Tibial nerve (tissue), 4 donors: ENCODE results near the gene MATR3. TPM values are rescaled to one million over a fixed set of nuclear protein-coding genes. Genes with fewer than 3 reads are reported as not detected.
A peak's percentile ranks its signal among the peaks of the same experiment; 100 is the strongest.

Source experiments
- DNase-seq, 2 donors: peaks; one replicate each; pipeline ENCODE4 v3.0.0-alpha.2; 2019; ENCODE audit warnings: low spot score in 2 of 2
- H3K27ac ChIP-seq, 4 donors: fragments of 200-600 bp; sonication (generic) in 3 of 4; one replicate each; pipeline ENCODE4 v1.5.1; 2017 to 2019; ENCODE audit warnings: mild to moderate bottlenecking in 1 of 4
- H3K27me3 ChIP-seq, 2 donors: fragments of 200-600 bp; sonication (generic) in 1 of 2; one replicate each; pipeline versions ENCODE4 v1.5.1 to v1.6.0; 2017 to 2019
- H3K36me3 ChIP-seq, 3 donors: fragments of 200-600 bp; sonication (generic); one replicate each; pipeline ENCODE4 v1.5.1; 2018 to 2019
- H3K4me1 ChIP-seq, 4 donors: fragments of 200-600 bp; sonication (generic) in 3 of 4; one replicate each; pipeline ENCODE4 v1.5.1; 2017 to 2019
- H3K4me3 ChIP-seq, 4 donors: fragments of 200-600 bp; sonication (generic) in 3 of 4; one replicate each; pipeline ENCODE4 v1.5.1; 2017 to 2019; ENCODE audit warnings: mild to moderate bottlenecking in 1 of 4, moderate library complexity in 1 of 4
- H3K9me3 ChIP-seq, 4 donors: fragments of 200-600 bp; sonication (generic) in 3 of 4; one replicate each; pipeline ENCODE4 v1.5.1; 2017 to 2019
- EP300 ChIP-seq, 2 donors: sonication (generic); formaldehyde crosslinking; IDR thresholded peaks; one replicate each; pipeline ENCODE4 v1.6.1; 2017; ENCODE audit warnings: antibody characterized with exemption in 2 of 2, mild to moderate bottlenecking in 1 of 2
- POLR2A ChIP-seq, 2 donors: fragments of 450-650 bp; IDR thresholded peaks; one replicate each; pipeline ENCODE4 v1.6.1; 2017; ENCODE audit warnings: antibody characterized with exemption in 2 of 2, mild to moderate bottlenecking in 2 of 2, moderate library complexity in 2 of 2
- WGBS, 2 donors: methylation state at CpG; one replicate each; pipeline ENCODE4 v1.1.5; 2018; 5-methylcytosine and 5-hydroxymethylcytosine counted together
- total RNA-seq, 4 donors: library from RNA; depleted of rRNA; stranded (reverse); fragments of >200 nt; gene quantifications; one replicate each; pipeline ENCODE4 v1.1.0, GENCODE V29; 2016
- TF ChIP-seq, protein P1 (sequence below), 5 experiments: fragments of 200-600 bp in 3 of 5; fragments of 450-650 bp in 2 of 5; sonication (generic) in 3 of 5; IDR thresholded peaks; one replicate each; pipeline ENCODE4 v1.5.1; 2016 to 2019; ENCODE audit warnings: antibody characterized with exemption in 5 of 5, mild to moderate bottlenecking in 3 of 5, moderate library complexity in 2 of 5

Gene MATR3
- total RNA-seq, 4 donors from 2014 or later = 147 to 231 (median 196) TPM

DNA sequence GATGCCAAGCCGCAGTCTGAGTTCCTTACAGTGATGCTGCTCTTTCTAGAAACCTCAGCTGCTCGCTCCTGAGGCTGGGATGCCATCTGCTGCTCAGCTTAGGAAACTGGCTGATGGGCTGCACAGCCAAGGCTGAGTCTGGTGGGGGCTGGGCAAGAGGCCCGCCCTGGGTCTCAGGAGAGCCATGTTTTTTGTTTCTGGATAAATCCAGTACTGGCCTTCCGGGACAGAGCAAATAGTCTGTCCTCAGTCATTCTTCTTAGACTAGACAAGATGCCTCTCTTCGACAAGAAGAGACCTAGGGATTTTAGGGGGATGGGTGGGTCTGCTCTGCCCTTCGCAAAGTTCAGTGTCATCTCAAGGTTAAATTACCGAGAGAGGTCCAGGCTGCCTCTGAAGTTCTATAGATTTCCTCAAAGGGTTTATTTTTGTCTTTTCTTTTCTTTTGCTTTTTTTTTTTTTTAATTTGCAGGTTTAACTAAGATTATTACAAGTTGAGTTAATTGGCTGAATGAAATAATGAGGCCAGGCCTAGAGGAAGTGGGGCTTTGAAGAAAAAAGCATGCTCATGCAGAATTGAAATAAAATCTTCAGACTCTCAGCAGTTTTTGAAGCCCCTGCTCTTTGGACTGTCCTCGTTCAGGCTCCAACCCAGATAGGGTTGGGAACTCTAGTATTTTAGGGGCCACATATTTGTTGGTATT is 30.6 kb upstream of the MATR3 start:
- H3K27me3 ChIP-seq = no peaks in the 10 kb centered on the region
- H3K4me3 ChIP-seq = no peak overlapping the region
- peaks cover 0 to 13% (median 4%) of the 10 kb centered on the region in 4 donors for H3K4me1 ChIP-seq
- no peaks in the 10 kb centered on the region for H3K36me3 ChIP-seq
- TF ChIP-seq, protein P1, sequence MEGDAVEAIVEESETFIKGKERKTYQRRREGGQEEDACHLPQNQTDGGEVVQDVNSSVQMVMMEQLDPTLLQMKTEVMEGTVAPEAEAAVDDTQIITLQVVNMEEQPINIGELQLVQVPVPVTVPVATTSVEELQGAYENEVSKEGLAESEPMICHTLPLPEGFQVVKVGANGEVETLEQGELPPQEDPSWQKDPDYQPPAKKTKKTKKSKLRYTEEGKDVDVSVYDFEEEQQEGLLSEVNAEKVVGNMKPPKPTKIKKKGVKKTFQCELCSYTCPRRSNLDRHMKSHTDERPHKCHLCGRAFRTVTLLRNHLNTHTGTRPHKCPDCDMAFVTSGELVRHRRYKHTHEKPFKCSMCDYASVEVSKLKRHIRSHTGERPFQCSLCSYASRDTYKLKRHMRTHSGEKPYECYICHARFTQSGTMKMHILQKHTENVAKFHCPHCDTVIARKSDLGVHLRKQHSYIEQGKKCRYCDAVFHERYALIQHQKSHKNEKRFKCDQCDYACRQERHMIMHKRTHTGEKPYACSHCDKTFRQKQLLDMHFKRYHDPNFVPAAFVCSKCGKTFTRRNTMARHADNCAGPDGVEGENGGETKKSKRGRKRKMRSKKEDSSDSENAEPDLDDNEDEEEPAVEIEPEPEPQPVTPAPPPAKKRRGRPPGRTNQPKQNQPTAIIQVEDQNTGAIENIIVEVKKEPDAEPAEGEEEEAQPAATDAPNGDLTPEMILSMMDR (IDR thresholded peaks at IDR 0.05) = peak; percentile 71 to 96 (median 91)
- TF ChIP-seq POLR2A (IDR thresholded peaks at IDR 0.05) (no peak), EP300 (IDR thresholded peaks at IDR 0.05) (peak; percentile 9 to 67)
- H3K9me3 ChIP-seq = no peaks in the 10 kb centered on the region
- H3K27ac ChIP-seq = peak overlapping the region in 3 of 4 donors; percentile 23 to 83 (median 73)
- DNase-seq = peak; percentile 74 to 82
- 27 to 30% methylated on average over 8 of the region's 8 CpGs for WGBS, 2 donors

DNA sequence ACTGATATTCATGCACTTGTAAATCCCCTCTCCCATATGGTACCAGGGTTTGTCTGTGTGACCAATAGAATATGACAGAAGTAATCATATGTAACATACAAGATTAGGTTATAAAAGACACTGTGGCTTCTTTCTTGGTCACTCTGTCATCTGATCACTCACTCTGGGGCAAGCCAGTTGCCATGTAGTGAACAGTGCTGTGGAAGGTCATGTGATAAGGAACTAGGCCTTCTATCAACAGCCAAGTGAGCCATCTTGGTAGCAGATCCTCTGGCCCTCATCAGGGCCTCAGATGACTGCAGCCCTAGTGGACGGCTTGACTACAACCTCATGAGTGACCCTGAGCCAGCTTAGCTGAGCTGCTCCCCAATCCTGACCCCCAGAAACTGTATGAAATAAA is 30.0 kb upstream of the MATR3 start:
- no peaks in the 10 kb centered on the region for H3K9me3 ChIP-seq
- DNase-seq = no peak
- H3K27me3 ChIP-seq = no peaks in the 10 kb centered on the region
- peaks cover 0 to 19% (median 6%) of the 10 kb centered on the region in 4 donors for H3K4me1 ChIP-seq
- TF ChIP-seq EP300 (IDR thresholded peaks at IDR 0.05) (no peak), POLR2A (IDR thresholded peaks at IDR 0.05) (no peak)
- TF ChIP-seq, protein P1 (IDR thresholded peaks at IDR 0.05) = no peak
- WGBS, 2 donors = 47 to 76% methylated on average over 1 of the region's 1 CpG
- no peak overlapping the region for H3K27ac ChIP-seq
- H3K4me3 ChIP-seq = no peak overlapping the region
- H3K36me3 ChIP-seq = no peaks in the 10 kb centered on the region

DNA sequence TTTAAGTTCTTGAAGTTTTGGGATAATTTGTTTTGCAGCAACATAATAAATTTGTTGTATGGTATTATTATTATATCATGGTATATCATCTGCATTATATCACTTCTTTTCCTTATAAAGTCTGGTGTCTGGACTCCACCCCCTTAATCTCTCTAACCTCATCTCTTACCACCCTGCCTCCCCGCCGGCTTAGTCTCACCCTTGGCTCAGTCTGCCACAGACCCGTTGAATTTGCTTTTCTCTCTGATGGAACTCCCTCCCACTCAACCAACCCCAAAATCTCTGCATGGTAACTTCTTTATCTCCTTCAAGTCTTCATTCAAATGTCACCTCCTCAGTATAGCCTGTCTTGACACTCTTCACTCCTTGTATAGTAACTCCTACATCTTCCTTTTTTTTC is 29.6 kb upstream of the MATR3 start:
- 94 to 95% methylated on average over 3 of the region's 3 CpGs for WGBS, 2 donors
- H3K4me3 ChIP-seq = no peak overlapping the region
- H3K27ac ChIP-seq = no peak overlapping the region
- H3K9me3 ChIP-seq = no peaks in the 10 kb centered on the region
- H3K36me3 ChIP-seq = no peaks in the 10 kb centered on the region
- H3K4me1 ChIP-seq = peaks cover 0 to 23% (median 7%) of the 10 kb centered on the region in 4 donors
- DNase-seq = no peak
- H3K27me3 ChIP-seq = no peaks in the 10 kb centered on the region
- no peak for TF ChIP-seq POLR2A (IDR thresholded peaks at IDR 0.05)
- TF ChIP-seq, protein P1 (IDR thresholded peaks at IDR 0.05) = no peak
- TF ChIP-seq EP300 (IDR thresholded peaks at IDR 0.05) = no peak

DNA sequence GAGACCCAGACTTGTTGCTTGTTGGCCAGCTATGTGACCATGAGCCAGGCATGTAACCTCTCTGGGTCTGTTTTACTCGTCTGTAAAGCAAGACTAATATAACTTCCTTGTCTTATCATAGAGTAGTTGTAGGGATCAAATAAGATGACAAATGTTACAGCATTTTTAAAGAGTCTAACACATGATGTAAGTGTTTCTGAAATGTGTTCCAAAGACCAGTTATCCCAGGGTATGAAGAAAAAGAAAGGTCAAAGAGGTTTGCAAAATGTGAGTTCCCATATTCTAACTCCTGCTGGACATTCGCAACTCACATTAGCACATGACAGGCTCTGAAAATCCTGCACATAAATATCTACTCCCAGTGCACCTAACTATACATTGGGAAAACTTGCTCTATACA is 28.5 kb upstream of the MATR3 start:
- no peak for TF ChIP-seq POLR2A (IDR thresholded peaks at IDR 0.05)
- TF ChIP-seq EP300 (IDR thresholded peaks at IDR 0.05) = no peak
- DNase-seq = no peak
- no peaks in the 10 kb centered on the region for H3K27me3 ChIP-seq
- 70 to 74% methylated on average over 2 of the region's 2 CpGs for WGBS, 2 donors
- H3K4me3 ChIP-seq = no peak overlapping the region
- H3K4me1 ChIP-seq = peaks cover 0 to 23% (median 7%) of the 10 kb centered on the region in 4 donors
- no peaks in the 10 kb centered on the region for H3K9me3 ChIP-seq
- H3K36me3 ChIP-seq = no peaks in the 10 kb centered on the region
- H3K27ac ChIP-seq = no peak overlapping the region

DNA sequence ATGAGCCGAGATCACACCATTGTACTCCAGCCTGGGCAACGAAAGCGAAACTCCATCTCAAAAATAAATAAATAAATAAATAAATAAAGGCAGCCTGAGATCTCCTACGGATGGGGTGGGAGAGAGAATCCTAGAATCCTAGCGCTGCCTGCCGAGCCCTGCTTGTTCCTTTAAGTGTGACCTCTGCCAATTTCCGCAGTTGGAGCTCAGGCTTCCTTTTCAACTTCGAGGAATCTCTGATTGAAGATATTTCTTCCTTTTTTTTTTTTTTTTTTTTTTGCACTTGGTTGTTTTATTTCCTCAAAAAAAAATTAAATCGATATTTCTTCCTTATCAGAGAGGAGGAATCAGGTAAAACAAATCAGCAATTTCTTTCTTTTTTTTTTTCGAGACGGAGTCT is 27.3 kb upstream of the MATR3 start:
- Histone ChIP-seq H3K4me3 (no peak overlapping the region), H3K36me3 (no peaks in the 10 kb centered on the region), H3K9me3 (no peaks in the 10 kb centered on the region), H3K27me3 (no peaks in the 10 kb centered on the region), H3K4me1 (peaks cover 0 to 23% (median 7%) of the 10 kb centered on the region in 4 donors), H3K27ac (no peak overlapping the region)
- TF ChIP-seq, protein P1 (IDR thresholded peaks at IDR 0.05) = no peak
- TF ChIP-seq POLR2A (IDR thresholded peaks at IDR 0.05) = no peak
- TF ChIP-seq EP300 (IDR thresholded peaks at IDR 0.05) = no peak
- WGBS, 2 donors = 82 to 83% methylated on average over 11 of the region's 11 CpGs
- no peak for DNase-seq
